CD4-positive, alpha-beta T cell treated with Interleukin-17A for 4 hours (primary cell): ENCODE data around the gene PRKAG1.

ENCODE experiments used
- DNase-seq: peaks from one replicate; pipeline ENCODE4 v3.0.0-alpha.2; 2020; ENCODE audit warnings: mixed read lengths

Gene PRKAG1

GRCh38 chr12:48980389-48980952 lies 38.1 kb downstream of the PRKAG1 start:
- DNase-seq: peak; percentile 54

GRCh38 chr12:48979602-48980388 lies 38.8 kb downstream of the PRKAG1 start:
- peak; percentile 60 for DNase-seq

- peak; percentile 24 for DNase-seq
Observed at GRCh38 chr12:48978741-48979601, 39.6 kb downstream of the PRKAG1 start.

- peak; percentile 15 for DNase-seq
Observed at GRCh38 chr12:48978291-48978740, 40.3 kb downstream of the PRKAG1 start, which contains the start of gene WNT1. WNT1 (plus strand) TSS chr12:48978322; CDS start chr12:48978651, 329 bp downstream.

- DNase-seq: peak; percentile 88
Observed at GRCh38 chr12:48977290-48978281, 41.0 kb downstream of the PRKAG1 start.

- DNase-seq: peak; percentile 56
Observed at GRCh38 chr12:48973941-48974673, 44.5 kb downstream of the PRKAG1 start.

- DNase-seq: no peak
Observed at GRCh38 chr12:48973531-48973930, 45.0 kb downstream of the PRKAG1 start.

GRCh38 chr12:48972952-48973483 lies 45.6 kb downstream of the PRKAG1 start:
- DNase-seq: no peak

- DNase-seq: no peak
Observed at GRCh38 chr12:48972213-48972951, 46.2 kb downstream of the PRKAG1 start.

GRCh38 chr12:48970702-48971334 lies 47.8 kb downstream of the PRKAG1 start:
- DNase-seq: no peak

- peak; percentile 57 for DNase-seq
Observed at GRCh38 chr12:48969833-48970701, 48.5 kb downstream of the PRKAG1 start.

GRCh38 chr12:48969160-48969771 lies 49.3 kb downstream of the PRKAG1 start:
- DNase-seq: no peak

- DNase-seq: no peak
Observed at GRCh38 chr12:48968467-48968866, 50.1 kb downstream of the PRKAG1 start.

GRCh38 chr12:48967991-48968390 lies 50.6 kb downstream of the PRKAG1 start:
- DNase-seq: no peak

- DNase-seq: no peak
Observed at GRCh38 chr12:48966177-48966895, 52.2 kb downstream of the PRKAG1 start.

- DNase-seq: no peak
Observed at GRCh38 chr12:48965298-48965838, 53.2 kb downstream of the PRKAG1 start.

- no peak for DNase-seq
Observed at GRCh38 chr12:48961801-48962200, 56.8 kb downstream of the PRKAG1 start.
